IMR-90 (cell line): Measurements from ENCODE around the gene PADI6. TPM values are rescaled to one million over a fixed set of nuclear protein-coding genes. Genes with fewer than 3 reads are reported as not detected.

Experiments used
- ATAC-seq: fragments of 200-7000 bp; cut with Tn5 transposase; 2 replicates; pipeline ENCODE4 v1.9.1; 2020; ENCODE audit warnings: low read depth, mild to moderate bottlenecking, moderate library complexity
- BruUV-seq: library from RNA; stranded (reverse); fragments of 400-500 nt; replicated peaks from 2 replicates; lab custom pipeline; 2021; lab: Mats Ljungman, UMichigan
- CTCF ChIA-PET: fragments of 300-600 bp; formaldehyde crosslinking; extraction: SDS; loops from one replicate; lab custom pipeline; 2021; ENCODE audit warnings: antibody characterized with exemption; lab: Yijun Ruan, JAX
- POLR2A ChIA-PET: fragments of 300-600 bp; sonication (Branson Sonifier 250); formaldehyde crosslinking; loops from one replicate; lab custom pipeline; 2022; ENCODE audit warnings: antibody characterized with exemption; ENCODE audit not compliant: unreplicated experiment; lab: Charles Lee
- DNase-seq: peaks from one replicate; pipeline ENCODE4 v3.0.0; 2013
- H2AFZ ChIP-seq: replicated peaks from 2 replicates; pipeline ENCODE3; 2013; ENCODE audit warnings: low read length, mild to moderate bottlenecking; ENCODE audit not compliant: poor library complexity
- H2AK5ac ChIP-seq: 2 replicates; pipeline ENCODE4 v1.6.1; 2013; ENCODE audit warnings: low read depth, low read length, inconsistent platforms
- H2AK9ac ChIP-seq: replicated peaks from 2 replicates; pipeline ENCODE3; 2013; ENCODE audit warnings: mild to moderate bottlenecking, low read depth, low read length, moderate library complexity; ENCODE audit not compliant: poor library complexity
- H2BK120ac ChIP-seq: 2 replicates; pipeline ENCODE4 v1.6.1; 2013; ENCODE audit warnings: low read depth, low read length, inconsistent platforms
- H2BK15ac ChIP-seq: 3 replicates; pipeline ENCODE4 v1.6.1; 2013; ENCODE audit warnings: low read depth, low read length, inconsistent platforms
- H2BK20ac ChIP-seq: 2 replicates; pipeline ENCODE4 v1.6.1; 2013; ENCODE audit warnings: low read depth, mild to moderate bottlenecking, inconsistent platforms, low read length, moderate library complexity
- H2BK5ac ChIP-seq: 2 replicates; pipeline ENCODE4 v1.6.1; 2013; ENCODE audit warnings: mild to moderate bottlenecking, low read depth, low read length, inconsistent platforms; ENCODE audit not compliant: poor library complexity, severe bottlenecking
- H3K14ac ChIP-seq: replicated peaks from 2 replicates; pipeline ENCODE4 v1.6.1; 2013; ENCODE audit warnings: low read depth, low read length, inconsistent platforms
- H3K18ac ChIP-seq: 2 replicates; pipeline ENCODE4 v1.6.1; 2013; ENCODE audit warnings: low read depth, low read length, control low read depth
- H3K23ac ChIP-seq: 2 replicates; pipeline ENCODE4 v1.6.1; 2013; ENCODE audit warnings: low read depth, low read length, inconsistent platforms
- H3K27ac ChIP-seq: 2 replicates; pipeline ENCODE4 v1.5.1; 2013; ENCODE audit warnings: mild to moderate bottlenecking, control low read depth, low read length; ENCODE audit not compliant: insufficient read depth
- H3K27me3 ChIP-seq: 2 replicates; pipeline ENCODE4 v1.6.1; 2013; ENCODE audit warnings: low read length; ENCODE audit not compliant: control insufficient read depth, insufficient read depth
- H3K36me3 ChIP-seq: 2 replicates; pipeline ENCODE4 v1.6.1; 2013; ENCODE audit warnings: low read length, mixed read lengths; ENCODE audit not compliant: control insufficient read depth, insufficient read depth
- H3K4ac ChIP-seq: 2 replicates; pipeline ENCODE4 v1.6.1; 2013; ENCODE audit warnings: low read depth, low read length, inconsistent platforms
- H3K4me1 ChIP-seq: 2 replicates; pipeline ENCODE4 v1.6.1; 2013; ENCODE audit warnings: low read length, mixed read lengths; ENCODE audit not compliant: control insufficient read depth, insufficient read depth
- H3K4me2 ChIP-seq: 2 replicates; pipeline ENCODE4 v1.6.1; 2013; ENCODE audit warnings: low read depth, mild to moderate bottlenecking, control low read depth, low read length, moderate library complexity
- H3K4me3 ChIP-seq: 2 replicates; pipeline ENCODE4 v1.5.1; 2013; ENCODE audit warnings: low read depth, mild to moderate bottlenecking, control low read depth, low read length, moderate library complexity; ENCODE audit not compliant: insufficient read depth
- H3K56ac ChIP-seq: 2 replicates; pipeline ENCODE4 v1.6.1; 2013; ENCODE audit warnings: low read length, inconsistent platforms; ENCODE audit not compliant: insufficient read depth; ENCODE audit errors: extremely low read depth
- H3K79me1 ChIP-seq, 2 experiments: 2 replicates each; pipeline ENCODE4 v1.6.1; 2013; ENCODE audit warnings: low read length in 2 of 2, inconsistent platforms in 1 of 2, low read depth in 1 of 2
- H3K9ac ChIP-seq: 2 replicates; pipeline ENCODE4 v1.6.1; 2013; ENCODE audit warnings: low read depth, low read length, control low read depth
- H3K9me1 ChIP-seq: 2 replicates; pipeline ENCODE4 v1.6.1; 2013; ENCODE audit warnings: low read length, inconsistent platforms; ENCODE audit not compliant: insufficient read depth
- H3K9me3 ChIP-seq: 2 replicates; pipeline ENCODE4 v1.6.1; 2013; ENCODE audit warnings: low read length; ENCODE audit not compliant: control insufficient read depth, insufficient read depth
- H4K20me1 ChIP-seq: 2 replicates; pipeline ENCODE4 v1.6.1; 2013; ENCODE audit warnings: low read length, inconsistent platforms; ENCODE audit not compliant: insufficient read depth
- H4K5ac ChIP-seq: 2 replicates; pipeline ENCODE4 v1.6.1; 2013; ENCODE audit warnings: mild to moderate bottlenecking, low read depth, low read length, control low read depth
- H4K8ac ChIP-seq, 2 experiments: 2 replicates each; pipeline ENCODE4 v1.6.1; 2013; ENCODE audit warnings: low read depth in 2 of 2, low read length in 2 of 2, control low read depth in 1 of 2, inconsistent platforms in 1 of 2
- H4K91ac ChIP-seq: 2 replicates; pipeline ENCODE4 v1.6.1; 2013; ENCODE audit warnings: low read depth, low read length, inconsistent platforms; ENCODE audit not compliant: insufficient read depth
- BHLHE40 ChIP-seq: fragments of 150-350 bp; IDR thresholded peaks from 2 replicates; pipeline ENCODE4 v1.6.1; 2016; ENCODE audit warnings: mild to moderate bottlenecking, low read depth, low read length
- CEBPB ChIP-seq: IDR thresholded peaks from 2 replicates; pipeline ENCODE4 v1.6.1; 2012; ENCODE audit warnings: low read depth, low read length, improper control_type of control experiment
- CHD1 ChIP-seq: IDR thresholded peaks from 2 replicates; pipeline ENCODE4 v1.6.1; 2012; ENCODE audit warnings: low read depth, low read length, improper control_type of control experiment
- CTCF ChIP-seq: conservative IDR thresholded peaks from 2 replicates; pipeline ENCODE4 v1.5.1; 2012; ENCODE audit warnings: mild to moderate bottlenecking, low read depth, low read length, improper control_type of control experiment
- ELK1 ChIP-seq: fragments of 150-350 bp; IDR thresholded peaks from 2 replicates; pipeline ENCODE4 v1.6.1; 2016; ENCODE audit warnings: low read depth, mild to moderate bottlenecking, low read length, moderate library complexity, borderline replicate concordance
- FOS ChIP-seq: fragments of 150-350 bp; IDR thresholded peaks from 2 replicates; pipeline ENCODE4 v1.6.1; 2016; ENCODE audit warnings: low read depth, low read length
- MAFK ChIP-seq: IDR thresholded peaks from 2 replicates; pipeline ENCODE4 v1.6.1; 2012; ENCODE audit warnings: low read depth, low read length, improper control_type of control experiment
- MAZ ChIP-seq: IDR thresholded peaks from 2 replicates; pipeline ENCODE4 v1.6.1; 2012; ENCODE audit warnings: low read depth, mild to moderate bottlenecking, low read length, improper control_type of control experiment, moderate library complexity, borderline replicate concordance
- MXI1 ChIP-seq: IDR thresholded peaks from 2 replicates; pipeline ENCODE4 v1.6.1; 2012; ENCODE audit warnings: low read depth, mild to moderate bottlenecking, low read length, moderate library complexity, borderline replicate concordance
- NFE2L2 ChIP-seq: fragments of 150-350 bp; IDR thresholded peaks from 2 replicates; pipeline ENCODE4 v1.6.1; 2016; ENCODE audit warnings: low read depth, mild to moderate bottlenecking, low read length
- POLR2A ChIP-seq: IDR thresholded peaks from 2 replicates; pipeline ENCODE4 v1.6.1; 2012; ENCODE audit warnings: mild to moderate bottlenecking, low read depth, low read length
- RCOR1 ChIP-seq: IDR thresholded peaks from 2 replicates; pipeline ENCODE4 v1.6.1; 2012; ENCODE audit warnings: mild to moderate bottlenecking, low read length, improper control_type of control experiment; ENCODE audit not compliant: insufficient replicate concordance
- RFX5 ChIP-seq: IDR thresholded peaks from 2 replicates; pipeline ENCODE4 v1.8.0; 2012; ENCODE audit warnings: low read depth, mild to moderate bottlenecking, low read length, moderate library complexity
- SMC3 ChIP-seq: fragments of 150-350 bp; IDR thresholded peaks from 2 replicates; pipeline ENCODE4 v1.6.1; 2016; ENCODE audit warnings: low read depth, mild to moderate bottlenecking, antibody characterized with exemption, low read length, moderate library complexity
- USF2 ChIP-seq: fragments of 150-350 bp; IDR thresholded peaks from 2 replicates; pipeline ENCODE4 v1.6.1; 2017; ENCODE audit warnings: mild to moderate bottlenecking, antibody characterized with exemption, low read length, low read depth
- WGBS, 2 experiments: methylation state at CpG; one replicate each; pipeline versions ENCODE4 v1.1.5 to v1.1.7; 2013; ENCODE audit warnings: missing lambda C conversion rate in 2 of 2; ENCODE audit not compliant: insufficient read length in 1 of 2; ENCODE audit errors: extremely low coverage in 2 of 2; 5-methylcytosine and 5-hydroxymethylcytosine counted together
- dilution Hi-C: fragments of 300-500 bp; cut with HindIII; formaldehyde crosslinking; loops from one replicate; pipeline ENCODE4 v1.14.3; 2018; ENCODE audit warnings: low sequenced_read_pairs; ENCODE audit not compliant: unreplicated experiment
- in situ Hi-C: fragments of 300-500 bp; cut with MboI; formaldehyde crosslinking; loops from 3 replicates; pipeline ENCODE4 v1.14.3; 2019; ENCODE audit warnings: low sequenced_read_pairs, inconsistent platforms, mixed read lengths
- intact Hi-C: fragments of 100-400 bp; cut with micrococcal nuclease; formaldehyde crosslinking; loops from 2 replicates; pipeline ENCODE4 v1.10.0; 2022
- polyA plus RNA-seq, 3 experiments: library from polyadenylated mRNA; depleted of rRNA; stranded (reverse); fragments of >200 nt; gene quantifications; 2 replicates each; pipeline ENCODE4 v1.2.3, GENCODE V29; 2012; ENCODE audit warnings: low replicate concordance in 1 of 3
- total RNA-seq: library from RNA; depleted of rRNA; stranded (reverse); fragments of >200 nt; gene quantifications from 2 replicates; pipeline ENCODE4 v1.2.3, GENCODE V29; 2012

PADI6 gene
- total and polyA plus RNA-seq, 2 of the 4 experiments (the other 2 are of a cell fraction) = not detected

DNA sequence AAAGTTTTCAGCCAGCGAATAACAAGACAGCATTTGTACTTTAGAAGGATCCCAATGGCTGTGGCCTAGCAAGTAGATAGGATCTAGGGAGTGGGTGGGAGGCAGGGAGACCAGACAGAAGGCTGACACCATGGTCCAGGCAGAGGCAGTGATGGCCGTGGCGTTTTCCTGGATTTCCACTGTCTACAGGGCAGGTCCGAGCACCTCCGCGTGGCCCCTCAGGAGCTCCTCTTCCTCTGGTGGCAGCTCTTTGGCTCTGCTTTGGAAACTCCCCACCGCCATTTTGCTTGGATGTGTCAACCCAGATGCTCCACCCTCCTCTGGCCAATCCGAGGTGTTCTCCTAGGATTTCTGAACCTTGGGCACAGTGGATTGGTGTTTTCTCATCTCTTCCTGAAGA lies 38.9 kb upstream of the PADI6 start:
- Histone ChIP-seq H3K9ac (no peak overlapping the region), H3K4me2 (no peak overlapping the region), H2BK20ac (no peak overlapping the region), H3K14ac (no peak overlapping the region), H4K8ac (no peak overlapping the region), H2AFZ (no peak overlapping the region), H3K27ac (no peak overlapping the region), H2BK15ac (no peak overlapping the region), H2BK120ac (no peak overlapping the region), H3K18ac (no peak overlapping the region), H3K4ac (no peak overlapping the region), H3K9me1 (no peaks in the 10 kb centered on the region), H3K79me1 (no peaks in the 10 kb centered on the region), H2BK5ac (no peak overlapping the region), H3K9me3 (peaks cover 2% of the 10 kb centered on the region), H3K4me1 (no peaks in the 10 kb centered on the region), H3K56ac (no peak overlapping the region), H2AK9ac (no peak overlapping the region), H3K36me3 (no peaks in the 10 kb centered on the region), H4K5ac (no peak overlapping the region), H3K4me3 (no peak overlapping the region), H2AK5ac (no peak overlapping the region), H4K20me1 (no peaks in the 10 kb centered on the region), H3K27me3 (peaks cover 13% of the 10 kb centered on the region), H4K91ac (no peak overlapping the region), H3K23ac (no peak overlapping the region)
- in situ Hi-C loops (no loop called here), dilution Hi-C loops (no loop called here), intact Hi-C loops (loop anchor here (5.0 kb wide), 1 partner anchor 86 kb away; the partner anchor contains the start of gene PADI3)
- CTCF ChIA-PET = no interaction called here
- 87% methylated on average over 4 of the region's 8 CpGs; no CpG with 5 or more reads in 1 of the 2 experiments for WGBS, 2 experiments
- TF ChIP-seq RCOR1 (no peak), CHD1 (no peak), SMC3 (no peak), BHLHE40 (no peak), USF2 (no peak), RFX5 (no peak), MAZ (no peak), CEBPB (no peak), MAFK (no peak), FOS (no peak), CTCF (no peak), NFE2L2 (no peak), POLR2A (no peak), MXI1 (no peak), ELK1 (no peak)
- no TSS peak for BruUV-seq
- DNase-seq = no peak
- ATAC-seq = no peak
- POLR2A ChIA-PET = no interaction called here
